GM18858 (cell line): Measurements from ENCODE around the gene DYNAP.

ENCODE experiments used
- ATAC-seq: cut with Tn5 transposase; IDR thresholded peaks from one replicate; pipeline ENCODE4 v1.9.1; 2021; ENCODE audit not compliant: unreplicated experiment

Gene DYNAP

GRCh38 chr18:54630963-54631362 is 39.9 kb downstream of the DYNAP start:
- no peak for ATAC-seq

GRCh38 chr18:54636217-54636616 is 45.2 kb downstream of the DYNAP start:
- ATAC-seq: no peak

- no peak for ATAC-seq
Observed at GRCh38 chr18:54641734-54642133, 50.7 kb downstream of the DYNAP start.

GRCh38 chr18:54647176-54647575 is 56.1 kb downstream of the DYNAP start:
- ATAC-seq: no peak
